Measurements from ENCODE around the gene CFD. TPM values are rescaled to one million over a fixed set of nuclear protein-coding genes. Genes with fewer than 3 reads are reported as not detected.
A peak's percentile ranks its signal among the peaks of the same experiment; 100 is the strongest.

CFD gene
- total RNA-seq, 2 experiments from 2014 or later = 2.3 to 2.9 TPM

GRCh38 chr19:903266-903797 is 43.9 kb downstream of the CFD start:
- Mint-ChIP-seq H3K4me1 (ENCODE audit: low read depth) (peaks cover 52% of the 10 kb centered on the region), H3K27ac (no peak overlapping the region), H3K9me3 (no peaks in the 10 kb centered on the region), H3K36me3 (ENCODE audit: low read depth) (peaks cover 45% of the 10 kb centered on the region), H3K27me3 (no peaks in the 10 kb centered on the region), H3K4me3 (no peak overlapping the region)
- DNase-seq (no peak), ATAC-seq (ENCODE audit: poor library complexity) (no peak)
- no peaks in the 10 kb centered on the region for H3K9me3 ChIP-seq (ENCODE audit: control insufficient read depth in 1 of 2, insufficient read depth in 1 of 2, low read length in 2 of 2)
- no peaks in the 10 kb centered on the region for H3K27me3 ChIP-seq (ENCODE audit: control insufficient read depth in 1 of 2, insufficient read depth in 2 of 2, low read length in 2 of 2)
- TF ChIP-seq CTCF (IDR thresholded peaks at IDR 0.05) = no peak
- peaks cover 42% of the 10 kb centered on the region for H3K36me3 ChIP-seq (ENCODE audit: insufficient read depth, low read length)
- CTCF ChIA-PET = no interaction called here
- POLR2A ChIA-PET = interaction anchor here (11.1 kb wide), 1 partner anchor 8 kb away, joined by 183 read pairs; the partner anchor contains the start of genes MED16 and RNU6-9
- no peak overlapping the region for H3K4me3 ChIP-seq (ENCODE audit: low read length)
- no peak overlapping the region for H3K27ac ChIP-seq (ENCODE audit: low read depth in 1 of 2, low read length in 2 of 2)
- intact Hi-C loops (cut with DNase I, micrococcal nuclease) = no loop called here
- H3K4me1 ChIP-seq (ENCODE audit: insufficient read depth, low read length) = peaks cover 75% of the 10 kb centered on the region

- Histone ChIP-seq H3K4me3 (ENCODE audit: low read length) (no peak overlapping the region), H3K27me3 (ENCODE audit: control insufficient read depth in 1 of 2, insufficient read depth in 2 of 2, low read length in 2 of 2) (no peaks in the 10 kb centered on the region), H3K36me3 (ENCODE audit: insufficient read depth, low read length) (peaks cover 30% of the 10 kb centered on the region), H3K4me1 (ENCODE audit: insufficient read depth, low read length) (peaks cover 84% of the 10 kb centered on the region), H3K9me3 (ENCODE audit: control insufficient read depth in 1 of 2, insufficient read depth in 1 of 2, low read length in 2 of 2) (no peaks in the 10 kb centered on the region), H3K27ac (ENCODE audit: low read depth in 1 of 2, low read length in 2 of 2) (no peak overlapping the region)
- DNase-seq = no peak
- intact Hi-C loops (cut with DNase I, micrococcal nuclease) = no loop called here
- CTCF ChIA-PET = interaction anchor here (1.5 kb wide), 1 partner anchor 41 kb away, joined by 6 read pairs; no protein-coding TSS in a partner anchor
- peaks cover 57% of the 10 kb centered on the region for H3K4me1 Mint-ChIP-seq (ENCODE audit: low read depth)
- ATAC-seq (ENCODE audit: poor library complexity) = no peak
- peaks cover 50% of the 10 kb centered on the region for H3K36me3 Mint-ChIP-seq (ENCODE audit: low read depth)
- TF ChIP-seq CTCF (IDR thresholded peaks at IDR 0.05) = no peak
- POLR2A ChIA-PET = interaction anchor here (1.5 to 11.1 kb wide), 2 partner anchors 9 to 41 kb away, joined by 6 to 183 read pairs; partner anchors contain the start of genes MED16 and RNU6-9
- no peaks in the 10 kb centered on the region for H3K27me3 Mint-ChIP-seq
- H3K4me3 Mint-ChIP-seq = no peak overlapping the region
- no peaks in the 10 kb centered on the region for H3K9me3 Mint-ChIP-seq
- H3K27ac Mint-ChIP-seq = peak overlapping the region; percentile 100
Measured at GRCh38 chr19:904545-904944, 45.1 kb downstream of the CFD start.

- DNase-seq = peak in 4 of 14 experiments; percentile 34 to 69 (median 60)
- no peaks in the 10 kb centered on the region for H3K9me3 Mint-ChIP-seq
- peak overlapping the region; percentile 18 to 99 for H3K27ac ChIP-seq (ENCODE audit: low read depth in 1 of 2, low read length in 2 of 2)
- peaks cover 53% of the 10 kb centered on the region for H3K36me3 Mint-ChIP-seq (ENCODE audit: low read depth)
- intact Hi-C loops (cut with DNase I, micrococcal nuclease) = no loop called here
- peaks cover 18% of the 10 kb centered on the region for H3K36me3 ChIP-seq (ENCODE audit: insufficient read depth, low read length)
- peaks cover 86% of the 10 kb centered on the region for H3K4me1 ChIP-seq (ENCODE audit: insufficient read depth, low read length)
- H3K4me1 Mint-ChIP-seq (ENCODE audit: low read depth) = peaks cover 56% of the 10 kb centered on the region
- H3K27ac Mint-ChIP-seq = peak overlapping the region; percentile 100
- H3K27me3 ChIP-seq (ENCODE audit: control insufficient read depth in 1 of 2, insufficient read depth in 2 of 2, low read length in 2 of 2) = no peaks in the 10 kb centered on the region
- CTCF ChIA-PET = interaction anchor here (1.0 kb wide), 1 partner anchor 14 kb away, joined by 5 read pairs; the partner anchor contains the start of genes MED16 and RNU6-9
- no peaks in the 10 kb centered on the region for H3K27me3 Mint-ChIP-seq
- no peak overlapping the region for H3K4me3 ChIP-seq (ENCODE audit: low read length)
- no peak for TF ChIP-seq CTCF (IDR thresholded peaks at IDR 0.05)
- peak overlapping the region; percentile 72 for H3K4me3 Mint-ChIP-seq
- POLR2A ChIA-PET = interaction anchor here (0.8 to 11.1 kb wide), 4 partner anchors 11 to 363 kb away, joined by 5 to 183 read pairs (median 16); partner anchors contain the start of genes CIRBP, MED16 and RNU6-9
- peaks cover 0 to 3% of the 10 kb centered on the region in 2 experiments for H3K9me3 ChIP-seq (ENCODE audit: control insufficient read depth in 1 of 2, insufficient read depth in 1 of 2, low read length in 2 of 2)
- no peak for ATAC-seq (ENCODE audit: poor library complexity)
Measured at GRCh38 chr19:906480-906879, 47.0 kb downstream of the CFD start.
